Measurements from ENCODE around the gene STK38.

The STK38 gene

DNA sequence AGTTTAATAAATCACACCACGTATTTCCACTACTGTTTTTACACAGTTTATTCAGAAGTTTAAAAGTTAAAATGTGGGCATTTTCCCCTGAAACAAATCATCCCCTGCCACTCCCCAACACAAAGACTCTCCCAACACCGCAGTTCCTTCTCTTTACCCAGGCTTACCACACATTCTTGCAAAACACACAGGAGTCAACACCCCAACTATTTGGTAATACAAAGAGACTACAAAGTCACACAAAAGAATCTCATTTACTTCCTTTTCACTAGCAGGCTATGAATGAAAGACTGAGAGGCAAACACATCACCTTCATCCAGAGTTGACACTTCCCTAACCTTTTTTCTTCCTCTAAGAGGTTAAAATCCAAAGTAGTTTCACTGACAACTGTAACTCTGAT is 53.4 kb downstream of the STK38 start:
- no peaks in the 10 kb centered on the region for H3K4me1 ChIP-seq (ENCODE audit: low read length)
- H3K4me3 ChIP-seq (ENCODE audit: low read length), result no peak overlapping the region
- TF ChIP-seq EZH2 (optimal IDR thresholded peaks at IDR 0.05; ENCODE audit: low read depth, low read length), result no peak
- TF ChIP-seq, protein P1, sequence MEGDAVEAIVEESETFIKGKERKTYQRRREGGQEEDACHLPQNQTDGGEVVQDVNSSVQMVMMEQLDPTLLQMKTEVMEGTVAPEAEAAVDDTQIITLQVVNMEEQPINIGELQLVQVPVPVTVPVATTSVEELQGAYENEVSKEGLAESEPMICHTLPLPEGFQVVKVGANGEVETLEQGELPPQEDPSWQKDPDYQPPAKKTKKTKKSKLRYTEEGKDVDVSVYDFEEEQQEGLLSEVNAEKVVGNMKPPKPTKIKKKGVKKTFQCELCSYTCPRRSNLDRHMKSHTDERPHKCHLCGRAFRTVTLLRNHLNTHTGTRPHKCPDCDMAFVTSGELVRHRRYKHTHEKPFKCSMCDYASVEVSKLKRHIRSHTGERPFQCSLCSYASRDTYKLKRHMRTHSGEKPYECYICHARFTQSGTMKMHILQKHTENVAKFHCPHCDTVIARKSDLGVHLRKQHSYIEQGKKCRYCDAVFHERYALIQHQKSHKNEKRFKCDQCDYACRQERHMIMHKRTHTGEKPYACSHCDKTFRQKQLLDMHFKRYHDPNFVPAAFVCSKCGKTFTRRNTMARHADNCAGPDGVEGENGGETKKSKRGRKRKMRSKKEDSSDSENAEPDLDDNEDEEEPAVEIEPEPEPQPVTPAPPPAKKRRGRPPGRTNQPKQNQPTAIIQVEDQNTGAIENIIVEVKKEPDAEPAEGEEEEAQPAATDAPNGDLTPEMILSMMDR (IDR thresholded peaks at IDR 0.05; ENCODE audit: low read length), result no peak
- TF ChIP-seq EZH2phosphoT487 (IDR thresholded peaks at IDR 0.05; ENCODE audit: low read length), result no peak
- H3K79me2 ChIP-seq (ENCODE audit: low read length), result no peaks in the 10 kb centered on the region
- no peak overlapping the region for H3K9ac ChIP-seq (ENCODE audit: low read length)
- DNase-seq, result no peak
- no peak overlapping the region for H2AFZ ChIP-seq (ENCODE audit: low read length)
- H3K36me3 ChIP-seq (replicated peaks; ENCODE audit: insufficient read depth, low read length), result no peaks in the 10 kb centered on the region; the same call in 1 of the 2 replicates
- no peaks in the 10 kb centered on the region for H4K20me1 ChIP-seq (ENCODE audit: insufficient read depth, low read length)
- H3K9me3 ChIP-seq (replicated peaks; ENCODE audit: insufficient read depth, low read length), result no peaks in the 10 kb centered on the region
- no peaks in the 10 kb centered on the region for H3K9me2 ChIP-seq (replicated peaks; ENCODE audit: insufficient read depth, low read length)
- no peak overlapping the region for H3K4me2 ChIP-seq (ENCODE audit: low read depth, low read length)
- no peaks in the 10 kb centered on the region for H3F3A ChIP-seq (ENCODE audit: insufficient read depth, low read length)
- no peak overlapping the region for H3K27ac ChIP-seq (ENCODE audit: low read length)
- no peaks in the 10 kb centered on the region for H3K27me3 ChIP-seq (replicated peaks; ENCODE audit: insufficient read depth, low read length)

DNA sequence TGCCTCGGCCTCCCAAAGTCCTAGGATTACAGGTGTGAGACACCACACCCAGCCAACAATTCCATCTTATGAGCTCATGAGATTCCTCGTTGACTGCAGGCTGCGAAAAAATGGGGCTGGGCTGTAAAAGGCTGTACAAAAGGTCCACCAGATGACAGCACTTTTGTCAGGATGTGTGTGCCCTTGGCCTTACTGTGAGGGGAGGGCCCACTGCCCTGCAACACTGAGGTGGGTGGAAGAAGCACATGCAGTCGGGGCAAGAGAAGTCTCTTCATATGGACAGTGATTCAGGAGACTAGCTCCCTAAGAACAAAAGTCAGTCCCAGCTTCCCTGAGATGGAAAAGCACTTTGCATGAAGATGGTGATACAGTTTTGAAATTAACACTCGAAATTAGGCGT is 54.0 kb downstream of the STK38 start:
- TF ChIP-seq EZH2phosphoT487 (IDR thresholded peaks at IDR 0.05; ENCODE audit: low read length), result no peak
- TF ChIP-seq, protein P1 (IDR thresholded peaks at IDR 0.05; ENCODE audit: low read length), result no peak
- TF ChIP-seq EZH2 (optimal IDR thresholded peaks at IDR 0.05; ENCODE audit: low read depth, low read length), result no peak
- no peak for DNase-seq
- Histone ChIP-seq H3K27me3 (replicated peaks; ENCODE audit: insufficient read depth, low read length) (no peaks in the 10 kb centered on the region), H3F3A (ENCODE audit: insufficient read depth, low read length) (no peaks in the 10 kb centered on the region), H3K4me3 (ENCODE audit: low read length) (no peak overlapping the region), H3K79me2 (ENCODE audit: low read length) (no peaks in the 10 kb centered on the region), H3K9me2 (replicated peaks; ENCODE audit: insufficient read depth, low read length) (no peaks in the 10 kb centered on the region), H2AFZ (ENCODE audit: low read length) (no peak overlapping the region), H3K4me2 (ENCODE audit: low read depth, low read length) (no peak overlapping the region), H4K20me1 (ENCODE audit: insufficient read depth, low read length) (no peaks in the 10 kb centered on the region), H3K4me1 (ENCODE audit: low read length) (no peaks in the 10 kb centered on the region), H3K9ac (ENCODE audit: low read length) (no peak overlapping the region), H3K9me3 (replicated peaks; ENCODE audit: insufficient read depth, low read length) (no peaks in the 10 kb centered on the region), H3K36me3 (replicated peaks; ENCODE audit: insufficient read depth, low read length) (no peaks in the 10 kb centered on the region; the same call in 1 of the 2 replicates), H3K27ac (ENCODE audit: low read length) (no peak overlapping the region)

DNA sequence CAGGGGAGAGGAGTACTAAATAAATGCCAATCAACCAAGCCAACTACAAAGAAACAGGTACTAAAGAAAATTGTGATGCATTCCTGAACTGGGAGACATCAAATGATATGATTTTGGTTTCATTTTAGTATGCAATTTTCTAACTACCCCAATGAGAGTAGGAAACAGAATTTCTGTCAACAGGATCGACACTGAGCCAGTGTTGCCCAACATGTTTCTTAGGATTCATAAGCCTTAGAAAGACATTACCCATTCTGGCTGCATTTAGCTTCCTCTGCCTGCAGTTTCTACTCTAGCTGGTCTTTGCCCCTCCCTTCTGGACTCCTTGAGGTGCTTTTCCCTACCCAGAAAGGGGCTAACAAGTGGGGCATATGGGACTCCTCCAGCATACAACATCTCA is 54.7 kb downstream of the STK38 start:
- no peaks in the 10 kb centered on the region for H4K20me1 ChIP-seq (ENCODE audit: insufficient read depth, low read length)
- no peak for DNase-seq
- H3K9me2 ChIP-seq (replicated peaks; ENCODE audit: insufficient read depth, low read length), result no peaks in the 10 kb centered on the region
- TF ChIP-seq, protein P1 (IDR thresholded peaks at IDR 0.05; ENCODE audit: low read length), result no peak
- TF ChIP-seq EZH2phosphoT487 (IDR thresholded peaks at IDR 0.05; ENCODE audit: low read length) (no peak), EZH2 (optimal IDR thresholded peaks at IDR 0.05; ENCODE audit: low read depth, low read length) (no peak)
- H3F3A ChIP-seq (ENCODE audit: insufficient read depth, low read length), result no peaks in the 10 kb centered on the region
- no peaks in the 10 kb centered on the region for H3K27me3 ChIP-seq (replicated peaks; ENCODE audit: insufficient read depth, low read length)
- no peak overlapping the region for H3K4me3 ChIP-seq (ENCODE audit: low read length)
- no peaks in the 10 kb centered on the region for H3K9me3 ChIP-seq (replicated peaks; ENCODE audit: insufficient read depth, low read length)
- H3K4me1 ChIP-seq (ENCODE audit: low read length), result no peaks in the 10 kb centered on the region
- H3K4me2 ChIP-seq (ENCODE audit: low read depth, low read length), result no peak overlapping the region
- H3K79me2 ChIP-seq (ENCODE audit: low read length), result no peaks in the 10 kb centered on the region
- no peak overlapping the region for H3K9ac ChIP-seq (ENCODE audit: low read length)
- no peaks in the 10 kb centered on the region; the same call in 1 of the 2 replicates for H3K36me3 ChIP-seq (replicated peaks; ENCODE audit: insufficient read depth, low read length)
- no peak overlapping the region for H2AFZ ChIP-seq (ENCODE audit: low read length)
- H3K27ac ChIP-seq (ENCODE audit: low read length), result no peak overlapping the region
